ENCODE data around the gene SLC13A2. TPM values are rescaled to one million over a fixed set of nuclear protein-coding genes. Genes with fewer than 3 reads are reported as not detected.
A peak's percentile ranks its signal among the peaks of the same experiment; 100 is the strongest.

Gene SLC13A2
- total RNA-seq, 1 donor from 2014 or later, result not detected

- no peaks in the 10 kb centered on the region for H3K36me3 ChIP-seq (ENCODE audit: insufficient read depth, low read length)
- no peaks in the 10 kb centered on the region for H4K20me1 ChIP-seq (ENCODE audit: insufficient read depth, low read length)
- no peaks in the 10 kb centered on the region for H3K79me2 ChIP-seq (ENCODE audit: insufficient read depth, low read length)
- Mint-ChIP-seq H3K27me3 (ENCODE audit: low read depth, unreplicated experiment) (peaks cover 49% of the 10 kb centered on the region), H3K4me1 (ENCODE audit: low read depth, unreplicated experiment) (no peaks in the 10 kb centered on the region), H3K36me3 (ENCODE audit: low read depth, unreplicated experiment) (no peaks in the 10 kb centered on the region), H3K9me3 (ENCODE audit: unreplicated experiment) (no peaks in the 10 kb centered on the region), H3K27ac (ENCODE audit: unreplicated experiment) (no peak overlapping the region), H3K4me3 (ENCODE audit: unreplicated experiment) (no peak overlapping the region)
- TF ChIP-seq CTCF (IDR thresholded peaks at IDR 0.05; ENCODE audit: insufficient read depth, low read depth, low read length) (peak; percentile 80), EZH2 (IDR thresholded peaks at IDR 0.05; ENCODE audit: insufficient read depth, low read length) (no peak)
- H3K4me3 ChIP-seq (ENCODE audit: insufficient read depth, low read depth, low read length), result no peak overlapping the region
- no peaks in the 10 kb centered on the region for H3K4me1 ChIP-seq (ENCODE audit: insufficient read depth, low read length)
- no peaks in the 10 kb centered on the region for H3K9me3 ChIP-seq (ENCODE audit: insufficient read depth, low read depth, low read length)
- H3K4me2 ChIP-seq (ENCODE audit: low read length), result no peak overlapping the region
- DNase-seq (ENCODE audit: low read depth) (peak; percentile 6), FAIRE-seq (no peak)
- no peak overlapping the region for H3K9ac ChIP-seq (ENCODE audit: low read length)
- no peak overlapping the region for H2AFZ ChIP-seq (ENCODE audit: low read depth, low read length)
- H3K27me3 ChIP-seq (ENCODE audit: insufficient read depth, low read length), result peaks cover 3% of the 10 kb centered on the region
- H3K27ac ChIP-seq (ENCODE audit: low read depth, low read length), result no peak overlapping the region
Observed at GRCh38 chr17:28494445-28495188, 21.2 kb downstream of the SLC13A2 start.

- Histone ChIP-seq H3K79me2 (ENCODE audit: insufficient read depth, low read length) (no peaks in the 10 kb centered on the region), H3K36me3 (ENCODE audit: insufficient read depth, low read length) (no peaks in the 10 kb centered on the region), H4K20me1 (ENCODE audit: insufficient read depth, low read length) (no peaks in the 10 kb centered on the region), H3K9ac (ENCODE audit: low read length) (no peak overlapping the region), H2AFZ (ENCODE audit: low read depth, low read length) (no peak overlapping the region), H3K9me3 (ENCODE audit: insufficient read depth, low read depth, low read length) (no peaks in the 10 kb centered on the region), H3K27ac (ENCODE audit: low read depth, low read length) (no peak overlapping the region), H3K4me3 (ENCODE audit: insufficient read depth, low read depth, low read length) (no peak overlapping the region), H3K4me1 (ENCODE audit: insufficient read depth, low read length) (no peaks in the 10 kb centered on the region), H3K4me2 (ENCODE audit: low read length) (no peak overlapping the region), H3K27me3 (ENCODE audit: insufficient read depth, low read length) (peaks cover 2% of the 10 kb centered on the region)
- no peak for TF ChIP-seq CTCF (IDR thresholded peaks at IDR 0.05; ENCODE audit: insufficient read depth, low read depth, low read length)
- no peak for TF ChIP-seq EZH2 (IDR thresholded peaks at IDR 0.05; ENCODE audit: insufficient read depth, low read length)
- DNase-seq (ENCODE audit: low read depth), result no peak
- no peak overlapping the region for H3K27ac Mint-ChIP-seq (ENCODE audit: unreplicated experiment)
- H3K4me3 Mint-ChIP-seq (ENCODE audit: unreplicated experiment), result no peak overlapping the region
- H3K36me3 Mint-ChIP-seq (ENCODE audit: low read depth, unreplicated experiment), result no peaks in the 10 kb centered on the region
- peaks cover 56% of the 10 kb centered on the region for H3K27me3 Mint-ChIP-seq (ENCODE audit: low read depth, unreplicated experiment)
- H3K9me3 Mint-ChIP-seq (ENCODE audit: unreplicated experiment), result no peaks in the 10 kb centered on the region
- no peaks in the 10 kb centered on the region for H3K4me1 Mint-ChIP-seq (ENCODE audit: low read depth, unreplicated experiment)
- no peak for FAIRE-seq
Observed at GRCh38 chr17:28495635-28496034, 22.2 kb downstream of the SLC13A2 start.

GRCh38 chr17:28497931-28498330, 24.5 kb downstream of the SLC13A2 start:
- Histone ChIP-seq H3K36me3 (ENCODE audit: insufficient read depth, low read length) (no peaks in the 10 kb centered on the region), H3K4me1 (ENCODE audit: insufficient read depth, low read length) (no peaks in the 10 kb centered on the region), H3K27ac (ENCODE audit: low read depth, low read length) (no peak overlapping the region), H2AFZ (ENCODE audit: low read depth, low read length) (no peak overlapping the region), H3K4me2 (ENCODE audit: low read length) (no peak overlapping the region), H3K4me3 (ENCODE audit: insufficient read depth, low read depth, low read length) (no peak overlapping the region), H3K79me2 (ENCODE audit: insufficient read depth, low read length) (no peaks in the 10 kb centered on the region), H4K20me1 (ENCODE audit: insufficient read depth, low read length) (no peaks in the 10 kb centered on the region), H3K9me3 (ENCODE audit: insufficient read depth, low read depth, low read length) (no peaks in the 10 kb centered on the region), H3K27me3 (ENCODE audit: insufficient read depth, low read length) (peaks cover 2% of the 10 kb centered on the region), H3K9ac (ENCODE audit: low read length) (no peak overlapping the region)
- no peak overlapping the region for H3K27ac Mint-ChIP-seq (ENCODE audit: unreplicated experiment)
- FAIRE-seq (no peak), DNase-seq (ENCODE audit: low read depth) (no peak)
- peaks cover 49% of the 10 kb centered on the region for H3K27me3 Mint-ChIP-seq (ENCODE audit: low read depth, unreplicated experiment)
- H3K4me1 Mint-ChIP-seq (ENCODE audit: low read depth, unreplicated experiment), result no peaks in the 10 kb centered on the region
- H3K9me3 Mint-ChIP-seq (ENCODE audit: unreplicated experiment), result no peaks in the 10 kb centered on the region
- no peak overlapping the region for H3K4me3 Mint-ChIP-seq (ENCODE audit: unreplicated experiment)
- no peaks in the 10 kb centered on the region for H3K36me3 Mint-ChIP-seq (ENCODE audit: low read depth, unreplicated experiment)
- TF ChIP-seq CTCF (IDR thresholded peaks at IDR 0.05; ENCODE audit: insufficient read depth, low read depth, low read length) (no peak), EZH2 (IDR thresholded peaks at IDR 0.05; ENCODE audit: insufficient read depth, low read length) (no peak)

All from astrocyte (in vitro differentiated cells and primary cell).